HG03439 (cell line): ENCODE results near the gene CALU.

Experiments
- ATAC-seq: cut with Tn5 transposase; IDR thresholded peaks from one replicate; pipeline ENCODE4 v1.9.1; 2021; ENCODE audit warnings: mild to moderate bottlenecking, moderate library complexity; ENCODE audit not compliant: unreplicated experiment

Gene CALU

GRCh38 chr7:128807191-128807590, 68.0 kb downstream of the CALU start:
- ATAC-seq: no peak

- no peak for ATAC-seq
Observed at GRCh38 chr7:128809363-128809762, 70.2 kb downstream of the CALU start.

- ATAC-seq: no peak
Observed at GRCh38 chr7:128810473-128810872, 71.3 kb downstream of the CALU start.

- ATAC-seq: no peak
Observed at GRCh38 chr7:128810997-128811396, 71.8 kb downstream of the CALU start.

- no peak for ATAC-seq
Observed at GRCh38 chr7:128811631-128812430, 72.7 kb downstream of the CALU start.

DNA sequence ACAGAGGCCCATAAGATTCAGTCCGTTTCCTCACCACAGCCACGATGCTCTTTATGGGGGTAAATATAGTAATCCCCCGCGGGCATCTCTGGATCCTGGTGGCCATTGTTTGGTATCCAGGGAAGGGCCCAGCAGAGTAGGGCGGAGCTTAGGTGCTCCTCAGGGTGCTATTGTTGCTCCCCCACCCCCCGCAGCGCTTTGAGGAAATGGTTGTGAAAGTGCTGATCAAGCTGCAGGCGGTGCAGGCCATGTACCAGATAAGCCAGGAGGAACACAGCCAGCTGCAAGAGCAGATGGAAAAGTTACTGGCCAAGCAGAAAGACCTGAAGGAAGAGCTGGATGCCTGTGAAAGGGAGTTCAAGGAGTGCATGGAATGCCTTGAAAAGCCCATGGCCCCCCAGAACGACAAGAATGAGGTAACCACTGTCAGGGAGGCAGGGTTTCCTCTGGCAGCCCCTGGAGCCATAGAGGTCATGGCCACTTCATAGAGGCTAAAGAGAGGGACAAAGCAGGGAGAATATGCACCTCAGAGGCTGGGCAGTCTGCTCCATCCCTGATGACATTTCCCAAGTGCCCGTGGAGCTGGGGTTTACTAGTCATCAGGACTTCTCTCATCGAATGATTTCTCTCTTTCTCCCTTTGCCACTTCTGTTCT, 73.5 kb downstream of the CALU start:
- ATAC-seq: no peak

GRCh38 chr7:128814499-128814898, 75.3 kb downstream of the CALU start:
- ATAC-seq: no peak

- no peak for ATAC-seq
Observed at GRCh38 chr7:128815289-128815942, 76.3 kb downstream of the CALU start.

GRCh38 chr7:128818694-128819093, 79.5 kb downstream of the CALU start:
- ATAC-seq: no peak
